Neural cell (in vitro differentiated cells): ENCODE data around the gene CASKIN2. TPM values are rescaled to one million over a fixed set of nuclear protein-coding genes. Genes with fewer than 3 reads are reported as not detected.
A peak's percentile ranks its signal among the peaks of the same experiment; 100 is the strongest.

Source experiments
- H2AFZ ChIP-seq: fragments of 200-600, 300-800 bp; sonication (generic), shearing (Covaris generic); 2 replicates; pipeline ENCODE4 v1.6.0; 2014; ENCODE audit warnings: low read depth, mild to moderate bottlenecking, antibody characterized with exemption, low read length, moderate library complexity
- H3F3A ChIP-seq: fragments of 200-600 bp; shearing (Covaris generic); 2 replicates; pipeline ENCODE4 v1.6.1; 2016; ENCODE audit warnings: mild to moderate bottlenecking, moderate library complexity, mixed read lengths, antibody characterized with exemption, low read length; ENCODE audit not compliant: insufficient read depth, poor library complexity, severe bottlenecking
- H3K27ac ChIP-seq: fragments of 200-600, 300-800 bp; sonication (generic), shearing (Covaris generic); 2 replicates; pipeline ENCODE4 v1.5.1; 2014; ENCODE audit warnings: mild to moderate bottlenecking, low read length, moderate library complexity
- H3K27me3 ChIP-seq: fragments of 300-800, 200-600 bp; sonication (generic), shearing (Covaris generic); 2 replicates; pipeline ENCODE4 v1.6.0; 2014; ENCODE audit warnings: mild to moderate bottlenecking, low read depth, low read length, moderate library complexity; ENCODE audit not compliant: insufficient read depth
- H3K36me3 ChIP-seq: fragments of 300-800, 200-600 bp; sonication (generic), shearing (Covaris generic); 2 replicates; pipeline ENCODE4 v1.5.1; 2014; ENCODE audit warnings: mild to moderate bottlenecking, antibody characterized with exemption, low read length, moderate library complexity; ENCODE audit not compliant: insufficient read depth
- H3K4me2 ChIP-seq: fragments of 300-800, 200-600 bp; sonication (generic), shearing (Covaris generic); 2 replicates; pipeline ENCODE4 v1.6.0; 2014; ENCODE audit warnings: mild to moderate bottlenecking, low read length
- H3K4me3 ChIP-seq: fragments of 300-800, 200-600 bp; sonication (generic), shearing (Covaris generic); 2 replicates; pipeline ENCODE4 v1.5.1; 2014; ENCODE audit warnings: mild to moderate bottlenecking, low read length, moderate library complexity
- H3K79me2 ChIP-seq: fragments of 200-600 bp; shearing (Covaris generic); replicated peaks from 2 replicates; pipeline ENCODE4 v1.6.0; 2014; ENCODE audit warnings: mild to moderate bottlenecking, low read length, moderate library complexity; ENCODE audit not compliant: insufficient read depth
- H3K9ac ChIP-seq: fragments of 300-800, 200-600 bp; sonication (generic), shearing (Covaris generic); 2 replicates; pipeline ENCODE4 v1.6.1; 2016; ENCODE audit warnings: mild to moderate bottlenecking, low read length, mixed read lengths
- H3K9me2 ChIP-seq: fragments of 200-600 bp; shearing (Covaris generic); 2 replicates; pipeline ENCODE4 v1.6.1; 2016; ENCODE audit warnings: mild to moderate bottlenecking, low read length, mixed read lengths; ENCODE audit not compliant: insufficient read depth
- H3K9me3 ChIP-seq: fragments of 200-600, 300-800 bp; sonication (generic), shearing (Covaris generic); 2 replicates; pipeline ENCODE4 v1.6.1; 2016; ENCODE audit warnings: mild to moderate bottlenecking, mixed run types, low read length, moderate library complexity, mixed read lengths
- H4K20me1 ChIP-seq: fragments of 200-600 bp; shearing (Covaris generic); 2 replicates; pipeline ENCODE4 v1.6.1; 2016; ENCODE audit warnings: mild to moderate bottlenecking, mixed run types; ENCODE audit not compliant: insufficient read depth
- CTCF ChIP-seq: fragments of 450-650 bp; IDR thresholded peaks from 2 replicates; pipeline ENCODE4 v1.5.1; 2014; ENCODE audit warnings: antibody characterized with exemption, mild to moderate bottlenecking, moderate library complexity; ENCODE audit not compliant: poor library complexity, severe bottlenecking
- EP300 ChIP-seq: fragments of 450-650 bp; conservative IDR thresholded peaks from 2 replicates; pipeline ENCODE4 v1.6.1; 2014; ENCODE audit warnings: antibody characterized with exemption, mild to moderate bottlenecking, moderate library complexity; ENCODE audit not compliant: poor library complexity, severe bottlenecking
- EZH2 ChIP-seq: fragments of 200-600, 300-800 bp; shearing (Covaris generic), sonication (generic); IDR thresholded peaks from 2 replicates; pipeline ENCODE4 v1.6.1; 2014; ENCODE audit warnings: antibody characterized with exemption, low read length, borderline replicate concordance, mild to moderate bottlenecking; ENCODE audit not compliant: insufficient read depth, poor library complexity, severe bottlenecking
- MXI1 ChIP-seq: fragments of 450-650 bp; conservative IDR thresholded peaks from 2 replicates; pipeline ENCODE4 v1.6.1; 2014; ENCODE audit warnings: antibody characterized with exemption, mild to moderate bottlenecking; ENCODE audit not compliant: poor library complexity, severe bottlenecking
- POLR2AphosphoS5 ChIP-seq: IDR thresholded peaks from 2 replicates; pipeline ENCODE4 v1.6.1; 2012
- RAD21 ChIP-seq: fragments of 450-650 bp; conservative IDR thresholded peaks from 2 replicates; pipeline ENCODE4 v1.6.1; 2014; ENCODE audit warnings: antibody characterized with exemption, mild to moderate bottlenecking, moderate library complexity
- TAF1 ChIP-seq: IDR thresholded peaks from 2 replicates; pipeline ENCODE4 v1.6.1; 2012; ENCODE audit warnings: low read depth
- polyA plus RNA-seq: library from polyadenylated mRNA; depleted of rRNA; stranded (reverse); fragments of >200 nt; gene quantifications from 2 replicates; pipeline ENCODE4 v1.2.3, GENCODE V29; 2014
- TF ChIP-seq, protein P1 (sequence below): IDR thresholded peaks from 2 replicates; pipeline ENCODE4 v1.6.1; 2012; ENCODE audit warnings: borderline replicate concordance

CASKIN2 gene
- polyA plus RNA-seq, 1 donor from 2014 or later = 2.8 TPM

DNA sequence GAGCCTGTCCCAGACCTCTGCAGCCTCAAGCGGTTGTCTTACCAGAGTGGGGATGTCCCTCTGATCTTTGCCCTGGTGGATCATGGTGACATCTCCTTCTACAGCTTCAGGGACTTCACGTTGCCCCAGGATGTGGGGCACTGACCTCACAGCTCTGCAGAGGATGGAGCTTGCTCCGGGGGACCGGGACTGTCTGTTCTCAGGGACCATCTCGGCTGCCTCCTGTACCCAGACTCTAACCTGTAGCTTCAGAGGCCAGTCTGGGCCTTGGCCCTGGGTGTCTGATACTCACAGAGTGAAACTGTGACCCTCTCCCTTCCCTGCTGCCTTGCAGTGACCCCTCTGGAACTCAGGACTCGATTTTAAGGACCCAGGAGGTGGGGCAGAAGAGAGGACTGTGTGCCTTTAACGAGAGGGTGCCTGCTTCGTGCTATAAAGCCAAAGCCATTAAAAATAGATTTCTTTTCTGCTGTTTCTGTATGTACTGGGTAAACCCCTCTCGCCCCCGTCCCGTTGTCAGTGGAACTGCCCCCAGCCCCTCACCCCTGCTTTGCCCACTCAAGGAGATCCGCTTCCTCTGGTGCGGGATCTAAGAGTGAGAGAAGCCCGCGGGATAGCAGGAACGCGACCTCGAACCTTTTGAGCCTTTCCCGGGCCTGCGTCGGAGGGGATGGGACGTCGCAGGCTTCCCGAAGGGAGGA is 9.1 kb upstream of the CASKIN2 start:
- no peak for TF ChIP-seq CTCF
- TF ChIP-seq, protein P1, sequence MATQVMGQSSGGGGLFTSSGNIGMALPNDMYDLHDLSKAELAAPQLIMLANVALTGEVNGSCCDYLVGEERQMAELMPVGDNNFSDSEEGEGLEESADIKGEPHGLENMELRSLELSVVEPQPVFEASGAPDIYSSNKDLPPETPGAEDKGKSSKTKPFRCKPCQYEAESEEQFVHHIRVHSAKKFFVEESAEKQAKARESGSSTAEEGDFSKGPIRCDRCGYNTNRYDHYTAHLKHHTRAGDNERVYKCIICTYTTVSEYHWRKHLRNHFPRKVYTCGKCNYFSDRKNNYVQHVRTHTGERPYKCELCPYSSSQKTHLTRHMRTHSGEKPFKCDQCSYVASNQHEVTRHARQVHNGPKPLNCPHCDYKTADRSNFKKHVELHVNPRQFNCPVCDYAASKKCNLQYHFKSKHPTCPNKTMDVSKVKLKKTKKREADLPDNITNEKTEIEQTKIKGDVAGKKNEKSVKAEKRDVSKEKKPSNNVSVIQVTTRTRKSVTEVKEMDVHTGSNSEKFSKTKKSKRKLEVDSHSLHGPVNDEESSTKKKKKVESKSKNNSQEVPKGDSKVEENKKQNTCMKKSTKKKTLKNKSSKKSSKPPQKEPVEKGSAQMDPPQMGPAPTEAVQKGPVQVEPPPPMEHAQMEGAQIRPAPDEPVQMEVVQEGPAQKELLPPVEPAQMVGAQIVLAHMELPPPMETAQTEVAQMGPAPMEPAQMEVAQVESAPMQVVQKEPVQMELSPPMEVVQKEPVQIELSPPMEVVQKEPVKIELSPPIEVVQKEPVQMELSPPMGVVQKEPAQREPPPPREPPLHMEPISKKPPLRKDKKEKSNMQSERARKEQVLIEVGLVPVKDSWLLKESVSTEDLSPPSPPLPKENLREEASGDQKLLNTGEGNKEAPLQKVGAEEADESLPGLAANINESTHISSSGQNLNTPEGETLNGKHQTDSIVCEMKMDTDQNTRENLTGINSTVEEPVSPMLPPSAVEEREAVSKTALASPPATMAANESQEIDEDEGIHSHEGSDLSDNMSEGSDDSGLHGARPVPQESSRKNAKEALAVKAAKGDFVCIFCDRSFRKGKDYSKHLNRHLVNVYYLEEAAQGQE = no peak
- TF ChIP-seq POLR2AphosphoS5 = no peak
- no peak overlapping the region for H2AFZ ChIP-seq
- H3K27ac ChIP-seq = no peak overlapping the region
- H4K20me1 ChIP-seq = no peaks in the 10 kb centered on the region
- no peaks in the 10 kb centered on the region for H3K79me2 ChIP-seq
- H3K4me3 ChIP-seq = peak overlapping the region; percentile 65
- no peaks in the 10 kb centered on the region for H3K9me2 ChIP-seq
- H3K4me2 ChIP-seq = no peak overlapping the region
- H3K9me3 ChIP-seq = no peaks in the 10 kb centered on the region
- no peak overlapping the region for H3K9ac ChIP-seq
- peaks cover 33% of the 10 kb centered on the region for H3K27me3 ChIP-seq
- H3F3A ChIP-seq = no peaks in the 10 kb centered on the region
- H3K36me3 ChIP-seq = no peaks in the 10 kb centered on the region

GRCh38 chr17:75523647-75524046 is 8.3 kb upstream of the CASKIN2 start:
- Histone ChIP-seq H3K36me3 (no peaks in the 10 kb centered on the region), H3K27ac (no peak overlapping the region), H3K9ac (no peak overlapping the region), H2AFZ (no peak overlapping the region), H4K20me1 (no peaks in the 10 kb centered on the region), H3K4me3 (no peak overlapping the region), H3K9me3 (no peaks in the 10 kb centered on the region), H3K27me3 (peaks cover 33% of the 10 kb centered on the region), H3K4me2 (no peak overlapping the region), H3K79me2 (no peaks in the 10 kb centered on the region), H3F3A (no peaks in the 10 kb centered on the region), H3K9me2 (no peaks in the 10 kb centered on the region)
- no peak for TF ChIP-seq CTCF
- TF ChIP-seq MXI1 = no peak
- TF ChIP-seq, protein P1 = no peak
- TF ChIP-seq TAF1 = no peak
- no peak for TF ChIP-seq POLR2AphosphoS5
- no peak for TF ChIP-seq EZH2
- no peak for TF ChIP-seq RAD21
- TF ChIP-seq EP300 = no peak
